Measurements from ENCODE around the gene MYL5.
"Not testable (repeated sequence)": the region's sequence is repeated elsewhere in the genome, so short reads cannot be mapped to it uniquely, and the experiment has no call there.

MYL5 gene

DNA sequence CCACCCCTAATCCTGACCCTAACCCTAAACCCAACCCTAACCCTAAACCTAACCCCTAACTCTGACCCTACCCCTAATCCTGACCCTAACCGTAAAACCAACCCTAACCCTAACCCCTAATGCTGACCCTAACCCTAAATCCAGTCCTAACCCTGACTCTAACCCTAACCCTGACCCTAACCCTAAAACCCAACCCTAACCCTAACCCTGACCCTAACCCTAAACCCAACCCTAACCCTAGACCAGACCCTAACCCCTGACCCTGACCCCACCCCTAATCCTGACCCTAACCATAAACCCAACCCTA lies 30.6 kb downstream of the MYL5 start:
- DNase-seq (ENCODE audit: low read depth in 2 of 2, low spot score in 1 of 2), result no peak

DNA sequence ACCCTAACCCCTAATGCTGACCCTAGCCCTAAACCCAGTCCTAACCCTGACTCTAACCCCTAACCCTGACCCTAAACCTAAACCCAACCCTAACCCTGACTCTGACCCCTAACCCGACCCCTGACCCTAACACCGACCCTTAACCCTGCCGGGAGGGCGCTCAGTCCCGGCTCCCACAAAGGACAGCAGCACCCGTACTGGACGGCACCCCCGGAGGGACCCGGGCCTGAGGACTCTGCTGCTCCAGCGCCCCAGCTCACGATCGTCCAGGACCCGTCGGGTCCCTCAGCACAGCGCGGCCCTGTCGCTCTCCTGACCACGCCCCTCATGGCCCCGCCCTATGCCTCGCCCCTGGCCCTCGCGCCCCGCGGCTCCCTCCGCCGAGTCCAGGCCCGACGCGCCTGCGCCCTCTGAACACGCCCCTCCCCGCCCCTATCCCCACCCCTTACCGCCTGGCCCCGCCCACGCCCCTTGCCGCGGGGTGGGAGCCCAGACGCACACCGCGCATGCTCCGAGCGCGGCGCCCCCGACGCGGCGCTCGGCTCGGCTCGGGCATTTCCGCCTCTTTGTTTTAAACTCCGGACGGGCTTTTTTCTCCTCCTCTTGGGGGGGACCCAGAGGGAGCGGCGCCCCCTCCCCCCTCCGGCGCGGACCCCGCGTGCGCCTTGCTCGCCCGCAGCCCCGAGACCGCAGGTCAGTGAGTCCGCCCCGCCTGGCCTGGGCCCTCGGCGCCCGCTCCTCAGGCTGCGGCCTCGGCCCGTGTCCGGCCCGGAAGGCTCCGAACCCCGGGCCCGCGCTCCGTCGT lies 31.1 kb downstream of the MYL5 start, which contains the start of gene PCGF3:
Gene PCGF3, plus strand, starts transcription at position 555 of the 805 bp plus-strand sequence. CDS start 27,849 bp downstream, outside the sequence.
- DNase-seq (ENCODE audit: low read depth in 2 of 2, low spot score in 1 of 2), result peak; percentile 92 to 93

DNA sequence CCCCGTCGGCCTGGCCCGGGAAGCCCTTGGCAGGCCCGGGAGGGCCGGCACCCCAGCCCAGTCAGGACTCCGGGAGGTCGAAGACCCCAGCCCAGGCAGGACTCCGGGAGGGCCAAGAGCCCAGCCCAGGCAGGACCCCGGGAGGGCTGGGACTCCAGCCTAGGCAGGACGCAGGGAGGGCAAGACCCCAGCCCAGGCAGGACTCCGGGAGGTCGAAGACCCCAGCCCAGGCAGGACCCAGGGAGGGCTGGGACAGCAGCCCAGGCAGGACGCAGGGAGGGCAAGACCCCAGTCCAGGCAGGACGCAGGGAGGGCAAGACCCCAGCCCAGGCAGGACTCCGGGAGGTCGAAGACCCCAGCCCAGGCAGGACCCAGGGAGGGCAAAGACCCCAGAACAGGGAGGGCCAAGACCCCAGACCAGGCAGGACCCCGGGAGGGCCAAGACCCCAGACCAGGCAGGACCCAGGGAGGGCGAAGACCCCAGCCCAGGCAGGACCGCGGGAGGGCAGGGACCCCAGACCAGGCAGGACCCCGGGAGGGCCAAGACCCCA lies 31.8 kb downstream of the MYL5 start:
- not testable (repeated sequence) for DNase-seq (ENCODE audit: low read depth in 2 of 2, low spot score in 1 of 2)

DNA sequence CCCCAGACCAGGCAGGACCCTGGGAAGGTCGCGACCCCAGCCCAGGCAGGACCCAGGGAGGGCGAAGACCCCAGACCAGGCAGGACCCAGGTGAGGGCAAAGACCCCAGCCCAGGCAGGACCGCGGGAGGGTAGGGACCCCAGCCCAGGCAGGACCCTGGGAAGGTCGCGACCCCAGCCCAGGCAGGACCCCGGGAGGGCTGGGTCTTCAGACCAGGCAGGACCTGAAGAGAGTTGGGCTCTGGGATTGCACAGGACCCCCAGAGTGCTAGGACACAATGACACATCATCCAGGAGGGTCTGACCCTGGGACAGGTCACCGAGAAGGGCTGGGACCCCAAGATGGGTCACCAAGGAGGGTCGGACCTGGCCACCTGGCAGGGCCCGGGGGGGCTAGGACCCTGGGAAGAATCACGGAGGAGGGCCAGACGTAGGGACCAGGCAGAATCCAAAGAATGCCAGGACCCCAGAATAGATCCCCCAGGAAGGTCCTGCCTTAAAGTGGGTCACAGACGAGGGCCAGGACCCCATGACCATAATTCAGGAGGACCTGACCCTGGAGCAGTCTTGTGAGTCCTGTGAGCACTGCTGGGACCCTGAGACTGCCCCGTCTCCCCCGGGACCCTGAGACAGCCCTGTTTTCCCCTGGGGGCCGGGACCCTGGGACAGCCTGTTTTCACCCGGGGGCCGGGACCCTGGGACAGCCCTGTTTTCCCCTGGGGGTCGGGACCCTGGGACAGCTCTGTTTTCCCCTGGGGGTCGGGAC lies 32.7 kb downstream of the MYL5 start:
- DNase-seq (ENCODE audit: low read depth in 2 of 2, low spot score in 1 of 2), result no peak

DNA sequence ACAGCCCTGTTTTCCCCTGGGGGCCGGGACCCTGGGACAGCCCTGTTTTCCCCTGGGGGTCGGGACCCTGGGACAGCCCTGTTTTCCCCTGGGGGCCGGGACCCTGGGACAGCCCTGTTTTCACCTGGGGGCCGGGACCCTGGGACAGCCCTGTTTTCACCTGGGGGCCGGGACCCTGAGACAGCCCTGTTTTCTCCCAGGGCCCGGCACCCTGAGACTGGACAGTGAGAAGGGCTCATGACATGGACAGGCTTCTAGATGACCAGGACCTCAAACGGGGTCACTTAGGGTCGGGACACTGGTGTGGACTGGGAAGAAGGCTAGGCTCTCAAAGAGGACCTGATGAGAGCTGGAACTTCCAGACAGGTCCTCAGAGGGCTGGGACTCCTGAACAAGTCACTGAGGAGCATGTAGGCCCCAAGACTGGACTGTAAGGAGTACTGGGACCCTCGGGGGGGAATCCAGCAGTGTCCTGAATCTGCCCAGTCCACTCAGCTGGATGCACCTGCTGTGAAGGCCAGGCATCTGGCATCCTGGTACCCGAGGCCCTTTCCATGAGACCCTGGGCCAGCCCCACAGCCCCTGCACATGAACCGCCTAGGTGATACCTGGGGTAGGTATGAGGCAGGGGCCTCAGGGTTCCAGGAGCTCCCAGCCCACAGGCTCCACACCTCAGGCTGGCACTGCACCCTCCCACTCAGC lies 33.7 kb downstream of the MYL5 start:
- no peak for DNase-seq (ENCODE audit: low read depth in 2 of 2, low spot score in 1 of 2)

DNA sequence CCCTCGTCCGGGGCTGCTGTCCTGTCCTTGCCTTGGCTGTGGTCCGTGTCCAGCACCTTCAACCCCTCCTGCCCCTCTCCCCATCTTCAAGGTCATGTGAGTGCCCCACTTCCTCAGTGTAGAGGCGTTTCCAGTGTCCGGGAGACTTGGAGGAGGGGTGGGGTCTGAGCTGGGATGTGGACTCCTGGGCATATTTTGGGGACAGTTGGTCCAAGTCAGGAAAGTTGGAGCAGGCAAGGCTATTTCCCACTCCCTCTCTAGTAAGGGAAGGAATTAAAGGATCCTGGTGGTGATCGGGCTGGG lies 34.2 kb downstream of the MYL5 start:
- no peak for DNase-seq (ENCODE audit: low read depth in 2 of 2, low spot score in 1 of 2)

DNA sequence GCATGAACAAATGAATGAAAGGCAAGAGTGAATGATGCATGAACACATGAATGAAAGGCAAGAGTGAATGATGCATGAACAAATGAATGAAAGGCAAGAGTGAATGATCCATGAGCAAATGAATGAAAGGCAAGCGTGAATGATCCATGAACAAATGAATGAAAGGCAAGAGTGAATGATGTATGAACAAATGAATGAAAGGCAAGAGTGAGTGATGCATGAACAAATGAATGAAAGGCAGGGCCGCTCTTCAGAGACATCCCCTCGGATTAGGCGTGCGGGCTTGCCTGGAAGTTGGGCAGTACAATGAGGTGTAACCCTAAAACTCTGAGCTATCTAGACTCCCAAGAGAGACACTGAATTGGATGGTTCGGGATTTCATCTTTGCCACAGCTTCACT lies 35.0 kb downstream of the MYL5 start:
- no peak for DNase-seq (ENCODE audit: low read depth in 2 of 2, low spot score in 1 of 2)

DNA sequence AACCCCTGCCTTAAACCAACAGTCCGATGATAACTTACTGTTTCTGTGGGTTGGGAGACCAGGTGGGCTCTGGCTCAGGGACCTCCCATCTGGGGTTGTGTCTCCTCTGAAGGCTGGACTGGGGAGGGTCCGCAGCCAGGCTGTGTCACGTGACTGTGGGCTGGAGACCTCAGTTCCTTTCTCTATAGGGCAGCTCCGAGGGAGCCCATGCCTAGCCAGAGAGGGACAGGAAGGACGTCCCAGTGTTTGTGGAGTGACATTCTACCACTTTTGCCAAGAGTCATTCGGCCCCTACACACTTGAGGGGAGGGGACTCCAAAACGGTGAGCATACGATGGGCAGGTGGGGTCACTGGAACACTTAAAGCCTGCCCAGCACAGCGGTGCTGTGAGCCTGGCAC lies 35.8 kb downstream of the MYL5 start:
- no peak for DNase-seq (ENCODE audit: low read depth in 2 of 2, low spot score in 1 of 2)

DNA sequence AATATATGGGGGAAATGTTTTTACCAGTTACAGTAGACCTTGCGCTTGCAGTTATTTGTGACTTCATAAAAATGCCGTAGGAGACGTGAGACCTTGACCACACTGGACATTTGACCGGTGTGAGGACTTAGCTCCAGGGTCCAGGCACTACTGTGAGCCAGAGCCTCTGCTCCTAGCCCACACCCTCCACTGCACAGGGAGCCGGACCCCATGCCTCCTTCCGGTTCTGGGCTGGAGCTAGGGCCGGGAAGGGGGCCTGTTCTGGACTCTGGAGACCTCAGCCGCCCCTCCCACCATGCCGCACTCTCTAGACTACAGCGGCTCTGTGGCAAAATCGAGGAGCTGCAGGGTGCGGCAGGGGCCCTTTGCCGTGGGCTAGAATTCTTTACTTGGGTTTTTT lies 36.6 kb downstream of the MYL5 start:
- no peak for DNase-seq (ENCODE audit: low read depth in 2 of 2, low spot score in 1 of 2)

DNA sequence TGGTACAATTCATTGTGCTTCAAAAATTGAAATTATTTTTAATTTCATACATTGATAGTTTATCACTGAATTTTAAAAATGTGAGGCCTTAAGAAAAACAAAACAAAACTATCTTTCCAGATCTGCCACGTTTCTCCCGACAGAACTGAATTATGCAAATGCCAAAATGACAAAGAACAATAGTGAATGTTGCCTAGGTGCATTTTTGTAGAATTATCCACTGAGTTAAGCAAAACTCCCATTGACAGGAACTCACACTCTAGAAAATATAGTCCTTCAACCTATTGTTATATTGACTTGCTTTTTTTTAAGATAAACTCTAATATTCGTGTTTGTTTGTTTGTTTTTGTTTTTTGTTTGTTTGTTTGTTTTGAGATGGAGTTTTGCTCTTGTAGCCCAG lies 37.8 kb downstream of the MYL5 start:
- no peak for DNase-seq (ENCODE audit: low read depth in 2 of 2, low spot score in 1 of 2)

DNA sequence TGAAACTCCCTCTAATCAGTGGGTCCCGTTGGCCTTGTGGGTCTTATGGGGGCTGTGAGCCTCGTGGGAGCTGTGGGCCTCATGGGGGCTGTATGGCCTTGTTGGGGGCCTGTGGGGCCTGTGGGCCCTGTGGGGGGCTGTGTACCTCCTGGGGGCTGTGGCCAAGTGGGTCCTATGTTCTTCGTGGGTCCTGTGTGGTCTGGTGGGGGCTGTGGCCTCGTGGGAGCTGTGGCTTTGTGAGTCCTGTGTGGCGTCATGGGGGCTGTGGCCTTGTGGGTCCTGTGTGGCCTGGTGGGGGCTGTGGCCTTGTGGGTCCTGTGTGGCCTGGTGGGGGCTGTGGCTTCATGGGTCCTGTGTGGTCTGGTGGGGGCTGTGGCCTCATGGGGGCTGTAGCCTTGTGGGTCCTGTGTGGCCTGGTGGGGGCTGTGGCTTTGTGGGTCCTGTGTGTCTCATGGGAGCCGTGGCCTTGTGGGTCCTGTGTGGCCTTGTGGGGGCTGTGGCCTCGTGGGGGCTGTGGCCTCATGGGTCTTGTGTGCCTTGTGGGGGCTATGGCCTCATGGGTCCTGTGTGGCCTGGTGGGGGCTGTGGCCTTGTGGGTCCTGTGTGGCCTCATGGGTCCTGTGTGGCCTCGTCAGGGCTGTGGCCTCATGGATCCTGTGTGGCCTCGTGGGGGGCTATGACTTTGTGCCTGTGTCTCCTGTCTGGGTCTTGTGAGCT lies 38.7 kb downstream of the MYL5 start:
- no peak for DNase-seq (ENCODE audit: low read depth in 2 of 2, low spot score in 1 of 2)

DNA sequence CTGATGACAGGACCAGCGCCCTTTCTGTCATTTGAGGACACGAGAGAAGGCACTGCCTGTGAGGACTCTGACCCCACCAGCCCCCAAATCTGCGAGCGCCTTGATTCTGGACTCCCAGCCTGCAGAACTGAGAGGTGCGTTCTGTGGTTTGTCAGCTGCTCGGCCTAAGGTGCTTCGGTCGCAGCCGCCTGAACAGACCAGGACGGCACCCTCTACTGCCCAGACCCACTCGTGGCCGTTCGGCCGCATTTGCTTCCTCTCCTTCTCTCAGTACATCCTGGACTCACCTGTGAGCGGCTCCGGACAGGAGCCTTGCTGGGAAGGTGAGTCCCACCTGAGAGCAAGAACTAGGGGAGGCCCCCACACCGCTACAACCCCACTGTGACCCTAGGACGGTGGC lies 39.7 kb downstream of the MYL5 start:
- DNase-seq (ENCODE audit: low read depth in 2 of 2, low spot score in 1 of 2), result no peak

DNA sequence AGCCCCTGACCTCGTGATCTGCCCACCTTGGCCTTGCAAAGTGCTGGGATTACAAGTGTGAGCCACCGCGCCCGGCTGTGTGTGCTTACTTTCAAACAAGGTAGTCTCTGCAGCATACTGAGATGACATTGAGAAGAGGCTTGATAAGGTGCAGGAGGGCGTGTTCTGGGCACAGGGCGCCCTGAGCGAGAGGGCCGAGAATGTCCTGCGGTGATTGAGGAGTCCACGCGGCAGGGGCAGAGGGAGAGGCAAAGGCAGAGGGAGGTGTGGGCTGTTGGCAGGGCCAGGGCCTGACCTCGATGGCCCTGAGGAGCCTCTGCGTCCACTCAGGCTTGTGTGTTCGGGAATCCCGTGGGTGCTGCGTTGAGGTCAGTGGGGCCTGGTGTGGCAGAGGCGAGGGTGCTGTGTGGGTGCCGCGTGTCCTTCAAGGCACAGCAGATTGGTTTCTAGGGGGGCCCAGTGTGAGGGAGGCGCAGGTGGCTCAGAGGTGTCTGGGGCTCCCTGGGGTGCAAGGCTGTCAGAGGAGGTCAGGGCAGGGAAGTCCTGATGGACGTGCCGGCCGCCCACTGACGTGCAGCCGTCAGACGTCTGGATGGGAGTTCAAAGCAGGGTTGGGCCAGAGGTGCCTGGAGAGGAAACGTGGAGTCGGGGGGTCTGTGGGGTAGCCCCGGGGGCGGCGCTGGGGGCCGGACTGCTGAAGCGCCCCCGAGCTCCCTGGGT lies 43.4 kb downstream of the MYL5 start:
- no peak for DNase-seq (ENCODE audit: low read depth in 2 of 2, low spot score in 1 of 2)

DNA sequence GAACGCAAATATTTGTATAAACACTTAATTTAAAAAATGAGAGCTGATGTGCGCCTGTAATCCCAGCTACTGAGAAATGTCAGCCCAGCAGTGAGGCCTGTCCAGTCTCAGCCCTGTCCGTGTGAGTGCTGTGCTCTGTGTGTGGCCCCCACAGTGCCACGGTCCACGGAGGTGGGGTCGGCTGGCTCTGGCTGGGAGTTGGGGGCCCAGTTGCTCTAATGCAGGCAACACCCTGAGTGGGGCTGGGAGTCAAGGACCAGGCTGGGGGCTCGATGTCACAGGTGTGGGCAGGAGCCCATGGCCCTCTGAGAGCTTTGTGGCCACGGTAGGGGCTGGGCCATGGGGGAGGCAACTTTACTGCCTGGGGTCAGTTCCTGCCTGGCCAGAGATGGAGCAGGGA lies 44.1 kb downstream of the MYL5 start:
- DNase-seq (ENCODE audit: low read depth in 2 of 2, low spot score in 1 of 2), result no peak

DNA sequence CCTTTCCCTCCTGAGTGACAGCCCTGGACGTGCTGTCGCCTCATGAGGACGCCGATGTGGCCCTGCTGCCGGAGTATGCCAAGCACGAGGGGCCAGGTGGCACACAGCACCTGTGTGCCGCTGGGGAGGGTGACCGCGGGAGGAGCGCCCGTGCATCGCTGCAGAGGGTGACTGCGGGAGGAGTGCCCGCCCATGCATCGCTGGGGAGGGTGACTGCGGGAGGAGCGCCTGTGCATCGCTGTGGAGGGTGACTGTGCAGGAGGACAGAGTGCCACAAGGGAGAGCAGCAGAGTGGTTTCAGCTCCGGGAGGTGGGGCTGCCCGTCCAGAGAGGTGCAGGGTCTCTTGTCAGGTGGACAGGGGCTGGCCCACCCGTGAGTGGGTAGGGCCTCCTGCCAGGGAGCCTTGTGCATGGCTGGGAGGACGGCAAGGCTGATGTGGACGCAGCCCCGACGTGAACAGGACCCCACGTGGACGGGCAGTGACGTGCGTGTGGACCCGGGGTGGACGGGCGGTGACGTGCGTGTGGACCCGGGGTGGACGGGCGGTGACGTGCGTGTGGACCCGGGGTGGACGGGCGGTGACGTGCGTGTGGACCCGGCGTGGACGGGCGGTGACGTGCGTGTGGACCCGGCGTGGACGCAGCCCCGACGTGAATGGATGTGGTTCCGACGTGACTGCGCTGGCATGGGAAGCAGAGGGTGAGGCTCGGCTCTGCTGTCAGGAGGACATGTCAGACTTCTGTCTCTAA lies 45.9 kb downstream of the MYL5 start:
- DNase-seq (ENCODE audit: low read depth in 2 of 2, low spot score in 1 of 2), result no peak

DNA sequence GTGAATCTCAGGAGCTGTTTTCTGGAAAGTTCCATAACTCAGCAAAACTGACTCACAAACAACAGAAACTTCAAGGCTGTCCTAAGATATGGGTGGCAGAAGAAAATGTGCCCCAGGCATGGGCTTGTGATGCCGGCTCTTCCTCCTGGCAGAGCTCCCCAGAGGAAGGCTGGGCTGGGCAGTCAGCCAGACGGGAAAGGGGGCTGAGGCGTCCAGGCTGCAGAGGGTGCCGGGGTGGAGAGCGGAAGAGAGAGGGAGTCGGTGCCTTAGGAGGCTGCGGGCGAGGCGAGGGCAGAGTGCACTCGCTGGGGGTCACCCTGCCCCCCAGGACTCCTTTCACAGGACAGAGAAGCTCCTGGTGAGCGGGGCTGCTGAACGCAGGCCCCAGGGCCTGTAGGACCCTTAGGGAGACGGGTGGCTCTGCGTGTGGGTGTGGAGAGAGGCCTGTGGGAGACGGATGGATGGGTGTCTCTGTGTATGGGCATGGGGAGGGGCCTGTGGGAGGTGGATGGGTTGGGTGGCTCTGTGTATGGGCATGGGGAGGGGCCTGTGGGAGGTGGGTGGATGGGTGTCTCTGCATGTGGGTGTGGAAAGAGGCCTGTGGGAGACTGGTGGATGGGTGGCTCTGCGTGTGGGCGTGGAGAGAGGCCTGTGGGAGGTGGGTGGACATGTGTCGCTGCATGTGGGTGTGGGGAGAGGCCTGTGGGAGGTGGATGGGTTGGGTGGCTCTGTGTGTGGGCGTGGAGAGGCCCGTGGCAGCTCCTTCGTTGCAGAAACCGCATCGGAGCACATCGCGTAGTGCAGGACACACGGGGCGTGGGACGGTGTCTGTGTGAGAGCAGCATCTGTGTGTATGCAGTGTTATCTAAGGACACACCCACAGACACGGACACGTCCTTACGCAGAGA lies 47.2 kb downstream of the MYL5 start:
- no peak for DNase-seq (ENCODE audit: low read depth in 2 of 2, low spot score in 1 of 2)

DNA sequence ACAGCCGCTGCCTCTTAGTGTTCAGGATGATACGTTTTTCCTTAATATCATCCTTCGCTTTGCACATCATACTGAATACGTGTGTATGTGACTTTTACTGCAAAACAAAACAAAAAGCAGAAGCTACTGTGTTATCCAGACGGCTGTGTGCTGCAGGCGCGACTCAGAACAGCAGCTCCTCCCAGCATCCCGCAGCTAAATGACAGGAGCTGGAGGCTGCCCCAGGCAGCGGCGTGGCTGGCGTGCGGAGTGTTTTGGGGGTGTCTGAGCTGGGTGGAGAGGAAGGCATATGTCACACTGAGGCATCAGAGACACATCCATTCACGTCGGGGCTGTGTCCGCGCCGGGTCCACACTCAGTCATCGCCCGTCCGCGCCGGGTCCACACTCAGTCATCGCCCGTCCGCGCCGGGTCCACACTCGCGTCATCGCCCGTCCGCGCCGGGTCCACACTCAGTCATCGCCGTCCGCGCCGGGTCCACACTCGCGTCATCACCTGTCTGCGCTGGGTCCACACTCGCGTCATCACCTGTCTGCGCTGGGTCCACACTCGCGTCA lies 47.9 kb downstream of the MYL5 start:
- DNase-seq (ENCODE audit: low read depth in 2 of 2, low spot score in 1 of 2), result no peak

DNA sequence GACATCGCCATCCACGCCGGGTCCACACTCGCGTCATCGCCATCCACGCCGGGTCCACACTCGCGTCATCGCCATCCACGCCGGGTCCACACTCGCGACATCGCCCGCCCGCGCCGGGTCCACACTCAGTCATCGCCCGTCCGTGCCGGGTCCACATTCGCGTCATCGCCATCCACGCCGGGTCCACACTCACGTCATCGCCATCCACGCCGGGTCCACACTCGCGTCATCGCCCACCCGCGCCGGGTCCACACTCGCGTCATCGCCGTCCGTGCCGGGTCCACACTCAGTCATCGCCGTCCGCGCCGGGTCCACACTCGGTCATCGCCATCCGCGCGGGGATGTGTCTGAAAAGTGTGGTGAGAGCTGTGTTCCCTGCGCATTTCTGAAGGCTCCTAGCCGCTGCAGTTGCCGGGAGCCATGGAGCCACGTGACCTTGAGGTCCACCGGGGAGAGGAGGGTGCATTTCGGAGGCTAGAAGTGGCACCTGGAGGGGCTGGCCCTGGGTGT lies 48.6 kb downstream of the MYL5 start:
- no peak for DNase-seq (ENCODE audit: low read depth in 2 of 2, low spot score in 1 of 2)

Data from stimulated activated CD8-positive, alpha-beta memory T cell treated with anti-CD3 and anti-CD28 coated beads, Interleukin-4, amount 100 ng/mL, for 1 hour (primary cell).